Activated B cell treated with CpG ODN at 0.5 μM for 24 hours (primary cell): Measurements from ENCODE around the gene C16orf74. TPM values are rescaled to one million over a fixed set of nuclear protein-coding genes. Genes with fewer than 3 reads are reported as not detected.

Experiments
- ATAC-seq: fragments of 200-7000 bp; cut with Tn5 transposase; one replicate; pipeline ENCODE4 v1.10.0; 2021; ENCODE audit warnings: low read depth, mild to moderate bottlenecking, moderate library complexity
- CTCF ChIA-PET: fragments of 350-600 bp; sonication (Branson Sonifier 250); formaldehyde crosslinking; loops from one replicate; lab custom pipeline; 2021; ENCODE audit warnings: antibody characterized with exemption; lab: Charles Lee
- POLR2A ChIA-PET: fragments of 350-600 bp; sonication (Branson Sonifier 250); formaldehyde crosslinking; loops from one replicate; lab custom pipeline; 2021; ENCODE audit warnings: antibody characterized with exemption; lab: Charles Lee
- DNase-seq: peaks from one replicate; pipeline ENCODE4 v3.0.0; 2022
- H3K27ac Mint-ChIP-seq: one replicate; pipeline ENCODE4 v1.8.0; 2020; ENCODE audit warnings: mixed read lengths
- H3K27me3 Mint-ChIP-seq: one replicate; pipeline ENCODE4 v1.8.0; 2021; ENCODE audit warnings: mixed read lengths
- H3K36me3 Mint-ChIP-seq: one replicate; pipeline ENCODE4 v1.8.0; 2021; ENCODE audit warnings: low read depth, mixed read lengths
- H3K4me1 Mint-ChIP-seq: one replicate; pipeline ENCODE4 v1.8.0; 2021; ENCODE audit warnings: mixed read lengths
- H3K4me3 Mint-ChIP-seq: one replicate; pipeline ENCODE4 v1.8.0; 2020; ENCODE audit warnings: mild to moderate bottlenecking, mixed read lengths
- H3K9me3 Mint-ChIP-seq: one replicate; pipeline ENCODE4 v1.8.0; 2020; ENCODE audit warnings: mixed read lengths
- intact Hi-C: fragments of 100-400 bp; cut with micrococcal nuclease; formaldehyde crosslinking; loops from one replicate; pipeline ENCODE4 v1.15.1; 2024
- total RNA-seq: library from RNA; stranded (reverse); gene quantifications from 2 replicates; pipeline ENCODE4 v1.2.3, GENCODE V29; 2022
- TF ChIP-seq, protein P1 (sequence below): fragments of 200-600 bp; IDR thresholded peaks from one replicate; pipeline ENCODE4 v1.8.0; 2022; ENCODE audit warnings: antibody characterized with exemption, mild to moderate bottlenecking

The C16orf74 gene
- total RNA-seq, 1 donor from 2014 or later = 18.3 TPM

DNA sequence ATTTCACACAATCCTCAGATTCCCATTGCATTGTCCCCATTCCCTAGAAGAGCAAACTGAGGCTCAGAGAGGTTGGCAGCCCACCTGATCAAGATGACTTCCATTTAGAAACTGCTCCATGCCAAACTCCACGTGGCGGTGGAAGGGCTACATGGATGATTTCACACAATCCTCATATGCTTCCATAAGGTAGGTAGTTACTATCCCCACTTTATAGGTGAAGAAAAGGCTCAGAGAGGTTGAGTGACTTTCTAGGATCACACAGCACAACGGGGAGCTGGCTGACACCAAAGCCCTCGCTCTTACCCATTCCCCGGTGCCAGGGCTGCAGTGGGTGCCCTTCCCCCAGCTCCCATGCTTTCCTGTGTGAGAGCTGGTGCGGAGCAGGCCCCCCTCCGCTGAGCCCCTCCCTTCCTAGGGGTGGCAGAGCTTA is 52.4 kb downstream of the C16orf74 start:
- H3K27me3 Mint-ChIP-seq = no peaks in the 10 kb centered on the region
- H3K36me3 Mint-ChIP-seq = no peaks in the 10 kb centered on the region
- TF ChIP-seq, protein P1, sequence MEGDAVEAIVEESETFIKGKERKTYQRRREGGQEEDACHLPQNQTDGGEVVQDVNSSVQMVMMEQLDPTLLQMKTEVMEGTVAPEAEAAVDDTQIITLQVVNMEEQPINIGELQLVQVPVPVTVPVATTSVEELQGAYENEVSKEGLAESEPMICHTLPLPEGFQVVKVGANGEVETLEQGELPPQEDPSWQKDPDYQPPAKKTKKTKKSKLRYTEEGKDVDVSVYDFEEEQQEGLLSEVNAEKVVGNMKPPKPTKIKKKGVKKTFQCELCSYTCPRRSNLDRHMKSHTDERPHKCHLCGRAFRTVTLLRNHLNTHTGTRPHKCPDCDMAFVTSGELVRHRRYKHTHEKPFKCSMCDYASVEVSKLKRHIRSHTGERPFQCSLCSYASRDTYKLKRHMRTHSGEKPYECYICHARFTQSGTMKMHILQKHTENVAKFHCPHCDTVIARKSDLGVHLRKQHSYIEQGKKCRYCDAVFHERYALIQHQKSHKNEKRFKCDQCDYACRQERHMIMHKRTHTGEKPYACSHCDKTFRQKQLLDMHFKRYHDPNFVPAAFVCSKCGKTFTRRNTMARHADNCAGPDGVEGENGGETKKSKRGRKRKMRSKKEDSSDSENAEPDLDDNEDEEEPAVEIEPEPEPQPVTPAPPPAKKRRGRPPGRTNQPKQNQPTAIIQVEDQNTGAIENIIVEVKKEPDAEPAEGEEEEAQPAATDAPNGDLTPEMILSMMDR = no peak
- intact Hi-C loops = no loop called here
- POLR2A ChIA-PET = no interaction called here
- CTCF ChIA-PET = interaction anchor here (1.9 kb wide), 1 partner anchor 19 kb away, joined by 4 read pairs; no protein-coding TSS in a partner anchor
- H3K4me1 Mint-ChIP-seq = no peaks in the 10 kb centered on the region
- H3K9me3 Mint-ChIP-seq = no peaks in the 10 kb centered on the region
- H3K27ac Mint-ChIP-seq = no peak overlapping the region
- H3K4me3 Mint-ChIP-seq = no peak overlapping the region
- DNase-seq = no peak
- ATAC-seq = no peak

DNA sequence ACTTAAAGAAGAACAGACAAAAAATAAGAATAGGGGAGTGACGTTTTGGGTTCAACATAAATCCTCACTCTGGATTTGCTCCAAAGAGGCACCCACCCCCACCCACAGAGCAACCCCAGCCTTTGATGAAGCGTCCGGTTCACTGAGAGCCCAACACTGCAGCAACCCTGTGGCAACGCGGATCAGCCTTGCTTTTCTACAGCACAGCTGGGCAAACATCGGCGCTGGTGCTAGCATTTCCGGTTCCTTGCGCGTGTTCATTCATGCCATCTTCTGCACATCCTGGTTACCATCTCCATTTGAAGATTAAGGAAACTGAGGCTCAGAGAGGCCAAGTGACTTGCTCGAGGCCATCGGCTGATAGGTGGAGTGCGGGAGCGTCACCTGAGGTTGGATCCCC is 53.5 kb downstream of the C16orf74 start:
- ChIA-PET CTCF (interaction anchor here (1.9 kb wide), 1 partner anchor 20 kb away, joined by 4 read pairs; no protein-coding TSS in a partner anchor), POLR2A (no interaction called here)
- Mint-ChIP-seq H3K27ac (no peak overlapping the region), H3K4me1 (no peaks in the 10 kb centered on the region), H3K4me3 (no peak overlapping the region), H3K27me3 (no peaks in the 10 kb centered on the region), H3K36me3 (no peaks in the 10 kb centered on the region), H3K9me3 (no peaks in the 10 kb centered on the region)
- ATAC-seq (no peak), DNase-seq (no peak)
- TF ChIP-seq, protein P1 = no peak
- intact Hi-C loops = no loop called here

DNA sequence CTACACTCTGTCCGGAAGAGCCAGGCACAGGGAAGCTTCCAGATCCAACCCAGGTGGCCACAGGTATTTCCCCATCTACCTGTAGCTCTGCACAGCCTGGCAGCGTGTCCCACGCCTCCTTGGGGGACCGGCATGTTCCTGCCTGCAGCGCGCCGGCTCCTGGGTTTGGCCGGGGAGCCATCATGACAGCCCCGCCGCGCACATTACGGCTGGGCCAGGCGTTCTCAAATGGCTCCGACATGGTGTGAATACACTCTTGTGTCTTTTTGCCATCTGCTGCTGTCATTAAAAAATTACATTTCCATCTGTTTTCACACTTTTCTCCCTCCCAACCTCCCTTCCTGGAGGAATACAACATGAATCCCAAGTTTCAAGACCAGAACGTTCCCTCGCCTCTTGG is 54.1 kb downstream of the C16orf74 start:
- TF ChIP-seq, protein P1 = no peak
- ChIA-PET POLR2A (no interaction called here), CTCF (no interaction called here)
- Mint-ChIP-seq H3K36me3 (no peaks in the 10 kb centered on the region), H3K4me1 (no peaks in the 10 kb centered on the region), H3K9me3 (no peaks in the 10 kb centered on the region), H3K27ac (no peak overlapping the region), H3K27me3 (no peaks in the 10 kb centered on the region), H3K4me3 (no peak overlapping the region)
- ATAC-seq (no peak), DNase-seq (no peak)
- intact Hi-C loops = no loop called here

DNA sequence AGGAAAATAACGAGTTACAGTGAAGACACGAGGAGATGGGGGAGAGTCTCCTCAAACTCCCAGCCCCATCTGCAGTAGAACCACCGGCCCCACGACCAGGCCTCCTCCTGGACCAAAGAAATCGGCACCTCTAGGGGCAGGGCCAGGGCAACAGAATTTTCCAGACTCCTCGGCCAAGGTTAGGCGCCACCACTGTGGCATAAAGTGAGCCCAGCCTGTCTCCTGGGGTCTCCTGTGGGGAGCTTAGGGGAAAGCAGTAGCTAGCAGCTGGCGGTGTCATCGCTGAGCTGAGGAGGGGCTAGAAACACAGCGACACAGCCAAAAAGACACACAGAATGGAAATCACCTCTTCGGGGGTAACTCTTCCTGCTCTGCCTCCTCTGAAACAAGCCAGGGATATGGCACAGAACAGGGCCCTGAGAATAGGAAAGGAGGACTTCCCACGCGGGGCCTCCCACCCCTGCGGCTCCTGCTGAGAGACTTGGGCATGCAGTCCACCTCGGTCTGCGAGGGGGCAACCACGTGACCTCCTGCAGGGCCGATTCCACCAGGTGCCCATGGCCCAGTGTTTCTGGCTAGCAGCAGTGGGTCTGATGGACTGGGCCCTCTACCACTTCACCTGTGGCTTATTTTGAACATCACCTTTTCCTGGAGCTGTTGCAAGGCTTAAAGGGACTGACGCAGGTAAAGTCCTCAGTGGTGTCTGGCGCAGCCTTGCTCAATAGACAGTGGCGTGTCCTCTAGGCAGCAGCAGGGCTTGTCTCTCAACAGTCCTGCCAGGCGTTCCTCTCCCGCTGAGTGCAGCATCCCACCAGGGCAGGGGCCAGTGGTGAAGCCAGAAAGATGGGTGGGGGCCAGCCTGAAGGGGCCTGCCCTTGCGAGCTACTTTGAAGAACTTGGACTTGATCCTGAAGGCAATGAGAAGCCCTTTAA is 55.4 kb downstream of the C16orf74 start:
- Mint-ChIP-seq H3K27ac (no peak overlapping the region), H3K9me3 (no peaks in the 10 kb centered on the region), H3K4me1 (no peaks in the 10 kb centered on the region), H3K4me3 (no peak overlapping the region), H3K27me3 (no peaks in the 10 kb centered on the region), H3K36me3 (no peaks in the 10 kb centered on the region)
- TF ChIP-seq, protein P1 = no peak
- intact Hi-C loops = no loop called here
- ChIA-PET POLR2A (no interaction called here), CTCF (no interaction called here)
- ATAC-seq (no peak), DNase-seq (no peak)

DNA sequence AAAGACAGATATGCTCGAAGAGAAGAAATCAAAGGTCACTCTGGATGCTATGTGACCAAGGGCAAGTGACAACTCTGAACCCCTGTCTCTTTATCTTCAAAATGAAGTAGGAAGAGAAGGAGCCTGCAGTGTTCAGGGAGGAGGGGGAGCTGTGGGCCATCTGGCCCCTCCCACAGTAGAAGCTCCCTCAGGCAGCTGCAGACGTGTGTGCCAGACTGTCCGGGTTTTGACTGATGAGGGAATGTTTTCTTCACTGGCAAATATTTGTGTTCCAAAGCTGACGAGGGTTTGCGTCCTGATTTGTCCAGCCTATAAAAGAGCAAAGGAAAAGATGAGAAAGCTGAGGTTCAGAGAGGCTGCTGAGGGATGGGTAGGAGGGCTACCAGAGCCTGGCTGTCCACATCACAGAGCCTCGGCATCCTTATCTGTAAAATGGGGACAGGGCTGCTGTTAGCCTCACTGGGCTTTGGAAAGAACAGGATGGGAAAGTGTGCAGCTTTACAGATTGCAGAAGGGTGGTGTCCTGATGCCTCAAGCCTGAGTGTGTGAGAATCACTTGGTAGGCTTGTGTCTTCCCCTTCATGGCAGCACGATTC is 60.3 kb downstream of the C16orf74 start:
- Mint-ChIP-seq H3K4me3 (no peak overlapping the region), H3K27me3 (no peaks in the 10 kb centered on the region), H3K4me1 (peaks cover 19% of the 10 kb centered on the region), H3K27ac (no peak overlapping the region), H3K36me3 (no peaks in the 10 kb centered on the region), H3K9me3 (no peaks in the 10 kb centered on the region)
- ChIA-PET CTCF (no interaction called here), POLR2A (interaction anchor here (1.5 kb wide), 1 partner anchor 10 kb away, joined by 3 read pairs; no protein-coding TSS in a partner anchor)
- DNase-seq = no peak
- intact Hi-C loops = no loop called here
- TF ChIP-seq, protein P1 = no peak
- no peak for ATAC-seq
